HG03135 (cell line): ENCODE results near the gene GDAP1L1.
A peak's percentile ranks its signal among the peaks of the same experiment; 100 is the strongest.
"Not testable (repeated sequence)": the region's sequence is repeated elsewhere in the genome, so short reads cannot be mapped to it uniquely, and the experiment has no call there.

Experiments
- ATAC-seq: cut with Tn5 transposase; IDR thresholded peaks from one replicate; pipeline ENCODE4 v1.9.1; 2021; ENCODE audit warnings: mild to moderate bottlenecking, moderate library complexity; ENCODE audit not compliant: unreplicated experiment

GDAP1L1 gene

GRCh38 chr20:44299011-44299535 is 52.0 kb downstream of the GDAP1L1 start:
- not testable (repeated sequence) for ATAC-seq

DNA sequence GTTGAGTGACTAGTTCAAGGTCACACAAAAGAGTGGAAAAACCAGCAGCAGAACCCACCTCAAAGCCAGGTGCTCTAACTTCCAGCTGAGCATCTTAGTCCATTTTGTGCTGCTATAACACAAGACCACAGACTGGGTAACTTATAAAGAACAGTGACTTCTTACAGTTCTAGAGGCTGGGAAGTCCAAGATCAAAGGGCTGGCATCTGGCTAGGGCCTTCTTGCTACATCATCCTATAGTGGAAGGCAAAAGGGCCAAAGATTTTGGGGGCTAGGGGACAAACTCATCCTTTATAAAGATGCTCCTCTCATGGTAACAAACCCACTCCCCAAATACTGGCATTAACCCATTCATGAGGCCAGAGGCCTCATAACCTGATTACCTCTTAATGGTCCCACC is 54.2 kb downstream of the GDAP1L1 start:
- no peak for ATAC-seq

GRCh38 chr20:44302026-44302669 is 55.0 kb downstream of the GDAP1L1 start:
- ATAC-seq = no peak

DNA sequence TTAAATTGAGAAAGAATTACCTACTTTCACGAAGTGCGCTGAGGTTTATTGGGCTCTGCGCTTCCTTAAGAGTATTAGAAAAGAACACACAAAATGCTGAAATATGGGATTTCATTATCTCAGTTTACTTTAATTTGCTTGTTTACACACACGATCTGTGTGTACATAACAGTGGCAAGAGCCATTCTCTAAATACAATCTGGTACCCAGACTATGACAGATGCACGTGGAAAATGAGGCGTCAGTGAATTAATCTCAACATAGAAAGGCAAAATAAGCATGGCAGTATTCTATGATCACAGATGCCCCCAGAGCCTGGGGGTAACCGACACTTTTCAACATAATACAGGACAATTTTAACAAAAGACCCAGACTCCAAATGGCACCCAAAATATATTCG is 55.6 kb downstream of the GDAP1L1 start:
- no peak for ATAC-seq

DNA sequence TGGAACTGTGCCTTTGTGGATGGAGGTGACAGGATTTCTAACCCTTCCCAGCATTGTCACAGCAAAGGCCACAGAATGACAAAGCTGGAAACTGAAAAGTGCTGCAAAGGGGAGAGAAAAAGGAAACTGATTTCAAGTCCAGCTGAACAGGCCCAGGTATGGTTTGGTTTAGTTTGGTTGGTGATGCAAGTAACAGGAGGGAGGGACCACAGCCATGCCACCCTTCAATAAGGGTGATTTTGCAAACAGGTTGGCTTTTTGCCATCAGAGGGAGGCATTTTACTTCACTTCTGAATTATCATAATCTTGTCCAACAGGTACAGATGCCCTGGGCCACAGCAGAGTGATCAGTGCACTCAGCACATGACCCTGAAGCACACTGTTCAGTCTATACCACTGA is 57.3 kb downstream of the GDAP1L1 start:
- ATAC-seq = no peak

DNA sequence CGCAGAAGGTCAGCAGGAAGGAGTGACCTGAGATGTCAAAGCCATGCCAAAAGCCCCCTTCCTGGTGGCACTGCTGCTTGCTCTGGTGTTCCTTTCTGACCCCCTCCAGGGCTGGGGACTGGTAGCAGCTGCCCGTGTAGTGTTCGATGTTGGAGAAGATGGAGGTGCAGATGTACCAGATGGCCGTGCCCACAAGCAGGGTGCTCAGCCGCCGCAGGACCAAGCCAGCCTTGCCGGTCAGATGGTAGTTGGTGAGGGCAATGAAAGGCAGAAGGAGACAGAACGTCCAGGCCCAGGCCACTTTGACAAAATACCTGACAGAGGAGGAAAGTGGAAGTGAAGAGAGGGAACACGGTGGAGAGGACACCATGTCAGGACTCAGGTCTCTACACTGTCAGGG is 59.8 kb downstream of the GDAP1L1 start:
- ATAC-seq = no peak

DNA sequence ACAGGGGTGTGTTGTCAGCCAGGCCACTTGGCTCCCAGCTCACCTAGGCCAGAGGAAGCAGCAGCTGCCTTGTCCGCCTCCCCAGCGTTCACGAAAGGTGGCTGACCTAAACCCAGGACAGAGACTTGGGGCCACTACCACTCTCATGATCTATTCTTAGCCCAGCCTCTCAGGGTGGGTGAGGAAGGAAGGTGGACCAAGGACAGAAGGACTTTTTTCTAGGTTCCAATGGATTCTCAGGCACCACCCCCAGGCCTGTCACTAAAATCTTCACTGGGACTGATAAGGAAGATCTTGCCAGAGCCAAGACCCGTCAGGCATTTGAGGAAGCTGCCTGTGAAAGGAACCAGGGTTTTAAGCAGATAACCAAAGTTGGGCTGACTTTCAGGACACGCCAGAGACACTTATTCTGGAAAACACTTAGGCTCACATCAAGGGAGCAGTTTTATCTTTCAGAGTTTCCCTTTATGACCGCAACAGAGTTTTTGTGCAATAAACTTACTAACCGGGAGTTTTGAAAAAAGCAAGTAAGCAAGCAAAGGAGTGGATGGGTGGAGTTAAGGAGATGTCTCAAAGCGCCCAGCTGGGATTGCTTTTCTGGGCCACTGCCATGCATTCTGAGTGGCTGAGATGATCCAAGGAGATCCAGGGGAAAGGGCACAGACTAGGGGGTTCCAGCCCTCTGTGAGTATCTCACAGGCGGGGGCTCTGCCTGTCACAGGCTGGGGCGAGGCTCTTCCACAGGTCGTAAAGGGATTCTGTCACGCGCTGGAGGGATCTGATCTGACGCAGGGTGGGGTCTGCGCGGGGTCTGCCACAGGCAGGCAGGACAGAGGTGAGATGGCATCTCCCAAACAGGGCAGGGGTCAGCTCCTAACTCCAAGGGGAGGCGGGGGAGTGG is 62.9 kb downstream of the GDAP1L1 start:
- no peak for ATAC-seq

- peak; percentile 88 for ATAC-seq
Measured at GRCh38 chr20:44310664-44311639, 63.8 kb downstream of the GDAP1L1 start, which contains the start of gene FITM2. Gene FITM2 (minus strand): TSS chr20:44311202. CDS start chr20:44311148, 54 bp downstream.

GRCh38 chr20:44314870-44315269 is 67.8 kb downstream of the GDAP1L1 start:
- no peak for ATAC-seq

- ATAC-seq = no peak
Measured at GRCh38 chr20:44319839-44320422, 72.8 kb downstream of the GDAP1L1 start.

DNA sequence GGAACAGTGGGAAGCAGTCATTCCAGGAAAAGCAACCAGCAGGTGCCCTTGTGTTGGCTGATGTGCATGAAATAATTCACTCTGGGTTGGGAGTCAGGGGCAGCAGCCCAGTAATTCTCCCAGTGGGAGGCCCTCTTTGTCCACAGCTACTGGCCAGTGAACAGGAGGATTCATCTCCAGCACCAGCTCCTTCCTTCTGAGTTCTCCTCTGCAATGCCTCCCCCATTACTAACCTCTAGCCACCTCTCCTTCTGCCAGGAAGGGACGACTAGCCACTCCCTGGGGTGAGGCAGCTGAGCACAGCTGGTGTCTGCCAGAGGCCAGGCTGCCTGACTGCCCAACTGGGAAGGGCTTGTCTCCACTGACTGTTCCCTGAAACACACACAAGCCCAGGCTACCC is 77.2 kb downstream of the GDAP1L1 start:
- no peak for ATAC-seq

DNA sequence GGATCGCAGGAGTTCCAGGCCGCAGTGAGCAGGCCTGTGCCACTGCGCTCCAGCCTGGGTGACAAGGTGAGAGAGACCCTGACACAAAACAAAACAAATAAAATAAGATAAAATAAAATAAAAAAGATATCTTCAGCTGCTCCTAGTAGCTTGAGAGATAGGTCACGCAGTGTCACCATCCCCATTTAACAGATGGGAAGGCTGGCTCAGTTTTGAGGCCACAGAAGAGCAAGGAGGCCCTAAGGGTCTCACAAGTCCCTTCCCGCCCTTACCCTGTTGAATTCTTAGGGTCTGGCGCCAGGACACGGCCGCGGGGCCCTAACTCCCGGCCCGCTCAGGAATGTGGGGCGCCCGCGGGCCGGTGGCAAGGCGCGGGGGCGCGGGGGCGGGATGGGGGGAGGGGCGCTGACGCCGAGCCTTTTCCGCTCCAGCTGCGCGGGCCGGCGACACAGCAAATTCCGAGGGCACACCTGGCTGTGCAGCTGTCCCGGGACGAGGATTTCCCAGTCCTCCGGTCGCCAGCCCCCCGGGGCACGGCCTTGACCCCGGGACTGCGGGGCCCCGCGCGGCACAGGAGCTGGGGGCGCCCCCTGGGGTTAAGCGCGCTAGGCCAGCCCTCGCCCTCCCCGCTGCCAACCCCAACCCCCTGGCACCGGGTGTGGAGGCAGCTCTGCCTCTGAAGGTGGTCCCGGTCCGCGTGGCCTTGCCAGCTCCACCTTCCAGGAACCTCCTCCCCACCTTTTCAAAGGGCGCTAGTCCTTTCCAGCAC is 79.5 kb downstream of the GDAP1L1 start:
- no peak for ATAC-seq

- not testable (repeated sequence) for ATAC-seq
Measured at GRCh38 chr20:44327748-44328147, 80.6 kb downstream of the GDAP1L1 start.

GRCh38 chr20:44328428-44328827 is 81.3 kb downstream of the GDAP1L1 start:
- ATAC-seq = no peak
